HL-60 (cell line): ENCODE data around the gene AARSD1.

Experiments
- DNase-seq, 2 experiments: peaks; one replicate each; pipeline ENCODE4 v3.0.0-alpha.2; 2010 to 2020; ENCODE audit warnings: low read depth in 1 of 2, low spot score in 1 of 2
- H3K27ac ChIP-seq: fragments of 250-450 bp; sonication (Bioruptor Pico); replicated peaks from 2 replicates; pipeline ENCODE4 v1.5.1; 2020; ENCODE audit warnings: mild to moderate bottlenecking, moderate library complexity
- H3K27me3 ChIP-seq: fragments of 250-450 bp; sonication (Bioruptor Pico); 2 replicates; pipeline ENCODE4 v1.5.1; 2021; ENCODE audit warnings: mild to moderate bottlenecking, moderate library complexity; ENCODE audit not compliant: insufficient read depth, poor library complexity, severe bottlenecking
- H3K4me3 ChIP-seq: replicated peaks from 2 replicates; pipeline ENCODE4 v1.5.1; 2011; ENCODE audit warnings: mild to moderate bottlenecking, control low read depth, low read length; ENCODE audit not compliant: insufficient read depth
- CTCF ChIP-seq: IDR thresholded peaks from one replicate; pipeline ENCODE4 v1.5.1; 2011; ENCODE audit warnings: low read length, control low read depth, inconsistent platforms; ENCODE audit not compliant: insufficient read depth
- GABPA ChIP-seq: IDR thresholded peaks from 2 replicates; pipeline ENCODE4 v1.6.1; 2012; ENCODE audit warnings: low read depth
- POLR2AphosphoS5 ChIP-seq: IDR thresholded peaks from 2 replicates; pipeline ENCODE4 v1.6.1; 2012; ENCODE audit warnings: low read depth
- REST ChIP-seq: IDR thresholded peaks from 2 replicates; pipeline ENCODE4 v1.6.1; 2012; ENCODE audit warnings: low read depth; ENCODE audit not compliant: insufficient replicate concordance
- SPI1 ChIP-seq: IDR thresholded peaks from 2 replicates; pipeline ENCODE4 v1.6.1; 2012; ENCODE audit warnings: low read depth, mild to moderate bottlenecking, borderline replicate concordance
- long read RNA-seq: library from polyadenylated mRNA; unstranded; transcript quantifications from one replicate; pipeline ENCODE4 v2.0.0, GENCODE V29; 2020

AARSD1 gene
- long read RNA-seq, transcript AARSD1-202 (12 exons, 1,322 nt) = major isoform, 141 of 204 reads
- long read RNA-seq, partial matches to known transcripts = 2 of 204 reads
- long read RNA-seq, other reads (novel, unspliced or antisense) = 59 of 204 reads

GRCh38 chr17:42964161-42964932, at the start of gene AARSD1:
Gene AARSD1 (minus strand): TSS chr17:42964454. CDS start chr17:42964440, 14 bp downstream.
- DNase-seq = peak; percentile 95 to 97
- TF ChIP-seq POLR2AphosphoS5 (peak; percentile 97), GABPA (no peak), SPI1 (no peak), REST (no peak), CTCF (no peak)
- Histone ChIP-seq H3K27me3 (no peaks in the 10 kb centered on the region), H3K4me3 (peak within 1 kb of the TSS; percentile 74), H3K27ac (peak within 1 kb of the TSS; percentile 74)

GRCh38 chr17:43013296-43013695, 49.0 kb upstream of the AARSD1 start:
- peak overlapping the region; percentile 71 for H3K27ac ChIP-seq
- H3K27me3 ChIP-seq = no peaks in the 10 kb centered on the region
- TF ChIP-seq CTCF (no peak), POLR2AphosphoS5 (peak; percentile 45; the same call in 1 of the 2 replicates)
- no peak for DNase-seq
- H3K4me3 ChIP-seq = no peak overlapping the region

GRCh38 chr17:43011728-43012472, 47.6 kb upstream of the AARSD1 start:
- no peak for TF ChIP-seq REST
- Histone ChIP-seq H3K27me3 (no peaks in the 10 kb centered on the region), H3K4me3 (no peak overlapping the region), H3K27ac (no peak overlapping the region)
- DNase-seq = no peak

- no peak for TF ChIP-seq SPI1
- no peak for TF ChIP-seq POLR2AphosphoS5
- TF ChIP-seq REST = no peak
- TF ChIP-seq GABPA = no peak
- no peak for TF ChIP-seq CTCF
- Histone ChIP-seq H3K27ac (no peak overlapping the region), H3K4me3 (no peak overlapping the region), H3K27me3 (no peaks in the 10 kb centered on the region)
- DNase-seq = no peak
These were observed 46.5 kb upstream of the AARSD1 start for GRCh38 chr17:43010667-43011308.
